ENCODE measurements around the gene HS3ST4.
"Not testable (repeated sequence)": the region's sequence is repeated elsewhere in the genome, so short reads cannot be mapped to it uniquely, and the experiment has no call there.

The HS3ST4 gene

GRCh38 chr16:26098206-26098605 is 406.4 kb downstream of the HS3ST4 start:
- DNase-seq (ENCODE audit: low read depth in 2 of 2) = not testable (repeated sequence)

- DNase-seq (ENCODE audit: low read depth in 2 of 2) = no peak
Measured at GRCh38 chr16:26102369-26102768, 410.6 kb downstream of the HS3ST4 start.

GRCh38 chr16:26108836-26109505 is 417.2 kb downstream of the HS3ST4 start:
- no peak for DNase-seq (ENCODE audit: low read depth in 2 of 2)

GRCh38 chr16:26111900-26112299 is 420.1 kb downstream of the HS3ST4 start:
- DNase-seq (ENCODE audit: low read depth in 2 of 2) = no peak

GRCh38 chr16:26118575-26118974 is 426.8 kb downstream of the HS3ST4 start:
- DNase-seq (ENCODE audit: low read depth in 2 of 2) = no peak

- no peak for DNase-seq (ENCODE audit: low read depth in 2 of 2)
Measured at GRCh38 chr16:26120729-26121128, 429.0 kb downstream of the HS3ST4 start.

- no peak for DNase-seq (ENCODE audit: low read depth in 2 of 2)
Measured at GRCh38 chr16:26128296-26128695, 436.5 kb downstream of the HS3ST4 start.

GRCh38 chr16:26129997-26130396 is 438.2 kb downstream of the HS3ST4 start:
- DNase-seq (ENCODE audit: low read depth in 2 of 2) = no peak

GRCh38 chr16:26133416-26134093 is 441.8 kb downstream of the HS3ST4 start:
- no peak for DNase-seq (ENCODE audit: low read depth in 2 of 2)

GRCh38 chr16:26134588-26134987 is 442.8 kb downstream of the HS3ST4 start:
- DNase-seq (ENCODE audit: low read depth in 2 of 2) = no peak

- DNase-seq (ENCODE audit: low read depth in 2 of 2) = no peak
Measured at GRCh38 chr16:26137956-26138355, 446.2 kb downstream of the HS3ST4 start.

GRCh38 chr16:26139091-26139490 is 447.3 kb downstream of the HS3ST4 start:
- DNase-seq (ENCODE audit: low read depth in 2 of 2) = no peak

- no peak for DNase-seq (ENCODE audit: low read depth in 2 of 2)
Measured at GRCh38 chr16:26139884-26140283, 448.1 kb downstream of the HS3ST4 start.

- DNase-seq (ENCODE audit: low read depth in 2 of 2) = no peak
Measured at GRCh38 chr16:26149364-26150190, 457.8 kb downstream of the HS3ST4 start.

- DNase-seq (ENCODE audit: low read depth in 2 of 2) = no peak
Measured at GRCh38 chr16:26155221-26155620, 463.5 kb downstream of the HS3ST4 start.

GRCh38 chr16:26157319-26157718 is 465.6 kb downstream of the HS3ST4 start:
- DNase-seq (ENCODE audit: low read depth in 2 of 2) = no peak

- DNase-seq (ENCODE audit: low read depth in 2 of 2) = no peak
Measured at GRCh38 chr16:26158142-26158759, 466.5 kb downstream of the HS3ST4 start.

- DNase-seq (ENCODE audit: low read depth in 2 of 2) = no peak
Measured at GRCh38 chr16:26161461-26162180, 469.9 kb downstream of the HS3ST4 start.

GRCh38 chr16:26169473-26169872 is 477.7 kb downstream of the HS3ST4 start:
- DNase-seq (ENCODE audit: low read depth in 2 of 2) = no peak

- no peak for DNase-seq (ENCODE audit: low read depth in 2 of 2)
Measured at GRCh38 chr16:26175944-26176343, 484.2 kb downstream of the HS3ST4 start.

GRCh38 chr16:26177438-26177837 is 485.7 kb downstream of the HS3ST4 start:
- DNase-seq (ENCODE audit: low read depth in 2 of 2) = no peak

- DNase-seq (ENCODE audit: low read depth in 2 of 2) = no peak
Measured at GRCh38 chr16:26178298-26178697, 486.5 kb downstream of the HS3ST4 start.

Data from stimulated activated CD8-positive, alpha-beta memory T cell treated with anti-CD3 and anti-CD28 coated beads, Interleukin-15, amount 100 ng/mL, for 4 hours (primary cell).